Thyroid gland (tissue), 4 donors: Measurements from ENCODE around the gene TREH. TPM values are rescaled to one million over a fixed set of nuclear protein-coding genes. Genes with fewer than 3 reads are reported as not detected.

Experiments
- DNase-seq, 2 donors: peaks; one replicate each; pipeline ENCODE4 v3.0.0-alpha.2; 2019
- H3K27ac ChIP-seq, 3 donors: fragments of 200-600 bp; sonication (generic); 1 replicate in 2 of 3; 2 replicates in 1 of 3; pipeline ENCODE4 v1.5.1; 2016 to 2019; ENCODE audit warnings: mild to moderate bottlenecking in 1 of 3, moderate library complexity in 1 of 3
- H3K27me3 ChIP-seq: fragments of 200-600 bp; sonication (generic); one replicate; pipeline ENCODE4 v1.5.1; 2019
- H3K36me3 ChIP-seq, 2 donors: fragments of 200-600 bp; sonication (generic); one replicate each; pipeline ENCODE4 v1.5.1; 2016 to 2019
- H3K4me1 ChIP-seq, 2 donors: fragments of 200-600 bp; sonication (generic); one replicate each; pipeline ENCODE4 v1.5.1; 2017 to 2019
- H3K4me3 ChIP-seq, 3 donors: fragments of 200-600 bp; sonication (generic); replicated peaks in 1 of 3; 1 replicate in 2 of 3; 2 replicates in 1 of 3; pipeline ENCODE4 v1.5.1; 2016; ENCODE audit warnings: mild to moderate bottlenecking in 1 of 3
- H3K9me3 ChIP-seq: fragments of 200-600 bp; sonication (generic); one replicate; pipeline ENCODE4 v1.5.1; 2017
- CTCF ChIP-seq, 6 experiments: fragments of 200-600 bp in 3 of 6; fragments of 450-650 bp in 3 of 6; sonication (generic) in 3 of 6; IDR thresholded peaks; one replicate each; pipeline ENCODE4 v1.5.1; 2016 to 2019; ENCODE audit warnings: antibody characterized with exemption in 6 of 6, mild to moderate bottlenecking in 2 of 6, inconsistent platforms in 1 of 6, moderate library complexity in 1 of 6
- POLR2A ChIP-seq, 2 donors: fragments of 450-650 bp; IDR thresholded peaks; one replicate each; pipeline ENCODE4 v1.6.1; 2017; ENCODE audit warnings: antibody characterized with exemption in 2 of 2, mild to moderate bottlenecking in 2 of 2, moderate library complexity in 1 of 2
- WGBS, 2 donors: methylation state at CpG; one replicate each; pipeline ENCODE4 v1.1.5; 2017; 5-methylcytosine and 5-hydroxymethylcytosine counted together
- intact Hi-C: fragments of 100-400 bp; cut with DNase I; formaldehyde crosslinking; loops from one replicate; pipeline ENCODE4 v1.15.1; 2023
- total RNA-seq, 4 donors: library from RNA; depleted of rRNA; stranded (reverse); fragments of >200 nt; gene quantifications; one replicate each; pipeline ENCODE4 v1.2.3, GENCODE V29; 2016

TREH gene
- total RNA-seq, 4 donors from 2014 or later: not detected

DNA sequence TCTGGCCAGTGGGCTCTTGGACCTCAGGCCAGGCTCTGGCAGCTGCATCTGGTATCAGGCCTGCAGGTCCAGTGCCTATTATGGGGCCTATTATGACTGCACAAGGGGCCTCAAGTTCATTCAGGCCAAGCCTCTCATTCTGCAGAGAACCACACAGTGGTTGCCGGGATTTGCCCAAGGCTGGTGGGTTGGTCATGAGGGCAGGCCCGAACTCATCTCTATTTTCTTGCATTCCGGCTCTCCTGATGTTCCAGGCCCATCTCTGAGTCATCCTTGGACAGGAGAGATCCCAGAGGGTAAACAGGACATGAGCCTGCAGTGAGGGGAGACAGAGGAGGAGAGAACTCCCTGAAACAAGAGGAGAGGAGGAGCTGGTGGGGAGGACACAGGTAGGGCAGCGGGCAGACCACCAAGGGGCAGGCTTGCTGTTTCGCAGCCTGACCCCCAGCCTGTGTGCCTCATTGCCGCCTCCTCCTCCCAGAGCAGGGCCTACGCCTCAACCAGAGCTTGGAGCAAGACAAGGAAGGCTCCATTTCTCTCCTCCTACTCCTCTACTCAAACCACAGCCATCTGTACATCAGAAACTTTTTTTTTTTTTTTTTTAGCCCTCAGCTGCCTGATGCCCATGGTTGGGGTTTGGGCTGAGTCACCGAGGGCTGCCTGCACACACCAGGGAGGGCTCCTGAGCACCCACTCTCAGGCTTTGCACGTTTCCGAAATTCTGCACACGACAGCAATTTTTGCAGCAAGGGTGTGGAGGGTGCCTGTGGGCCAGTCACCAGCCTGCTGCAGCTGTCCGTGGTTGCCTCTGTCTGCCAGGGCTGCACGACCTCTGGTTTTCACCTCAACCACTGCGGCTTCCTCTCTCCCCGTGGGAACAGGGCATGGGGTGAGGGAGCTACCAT, 12.7 kb upstream of the TREH start:
- H3K27ac ChIP-seq: no peak overlapping the region
- no peak for DNase-seq
- H3K27me3 ChIP-seq: no peaks in the 10 kb centered on the region
- H3K9me3 ChIP-seq: no peaks in the 10 kb centered on the region
- intact Hi-C loops: loop anchor here (10.0 kb wide), 1 partner anchor 83 kb away; no protein-coding TSS in a partner anchor
- H3K4me1 ChIP-seq: peaks cover 5 to 13% of the 10 kb centered on the region in 2 donors
- H3K36me3 ChIP-seq: no peaks in the 10 kb centered on the region
- TF ChIP-seq POLR2A (IDR thresholded peaks at IDR 0.05): no peak
- no peak for TF ChIP-seq CTCF (IDR thresholded peaks at IDR 0.05)
- no peak overlapping the region for H3K4me3 ChIP-seq
- 82 to 86% methylated on average over 14 to 15 of the region's 15 CpGs for WGBS, 2 donors

- no peak for DNase-seq
- Histone ChIP-seq H3K27me3 (no peaks in the 10 kb centered on the region), H3K4me1 (peaks cover 5 to 13% of the 10 kb centered on the region in 2 donors), H3K4me3 (no peak overlapping the region), H3K36me3 (no peaks in the 10 kb centered on the region), H3K27ac (peak overlapping the region; percentile 53 to 79 (median 76)), H3K9me3 (no peaks in the 10 kb centered on the region)
- TF ChIP-seq POLR2A (IDR thresholded peaks at IDR 0.05) (no peak), CTCF (IDR thresholded peaks at IDR 0.05) (no peak)
- WGBS, 2 donors: 92 to 93% methylated on average over 10 to 12 of the region's 15 CpGs
- intact Hi-C loops: loop anchor here (10.0 kb wide), 1 partner anchor 84 kb away; no protein-coding TSS in a partner anchor
Measured at GRCh38 chr11:118690553-118691304, 11.3 kb upstream of the TREH start.

DNA sequence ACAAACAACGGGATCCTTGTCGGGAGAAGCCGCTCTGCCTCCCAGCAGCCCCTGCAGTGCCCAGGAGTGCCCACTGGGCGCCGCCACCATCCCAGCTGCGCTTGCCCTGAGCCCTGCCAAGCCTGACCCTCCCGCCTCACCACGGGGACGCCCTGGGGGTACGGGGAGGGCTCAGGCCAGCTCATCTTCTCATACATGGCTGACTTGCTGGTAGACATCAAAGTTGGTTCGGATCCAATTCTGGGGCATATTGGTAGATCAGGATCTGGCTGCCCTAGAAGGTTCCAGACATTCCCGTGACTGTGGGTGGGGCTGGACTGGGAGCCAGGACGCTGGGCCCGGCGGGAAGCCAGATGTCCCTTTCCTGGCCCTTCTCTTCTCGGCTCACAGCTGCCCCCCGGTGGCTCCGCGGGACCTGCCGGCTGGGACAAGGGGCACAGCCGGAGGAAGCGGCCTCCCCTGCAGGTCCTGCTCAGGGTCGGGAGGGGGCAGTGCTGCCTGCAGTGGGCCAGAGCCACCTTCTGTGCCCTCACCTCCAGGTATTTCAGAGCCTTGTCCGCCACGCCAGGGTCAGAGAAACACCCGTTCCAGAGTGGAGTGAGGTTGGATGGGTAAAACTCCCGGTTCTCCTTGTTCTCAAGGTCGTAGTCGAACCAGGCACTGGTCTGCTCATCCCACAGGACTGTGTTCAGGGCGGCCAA, 10.6 kb upstream of the TREH start:
- intact Hi-C loops: loop anchor here (5.0 to 10.0 kb wide), 2 partner anchors 85 to 267 kb away; partner anchors contain the start of gene UPK2
- WGBS, 2 donors: 0 to 27% methylated on average over 1 to 7 of the region's 30 CpGs
- DNase-seq: peak; percentile 96 to 98

GRCh38 chr11:118689503-118689851, 10.0 kb upstream of the TREH start:
- Histone ChIP-seq H3K36me3 (no peaks in the 10 kb centered on the region), H3K27ac (peak overlapping the region; percentile 53 to 79 (median 76)), H3K9me3 (no peaks in the 10 kb centered on the region), H3K4me3 (no peak overlapping the region), H3K27me3 (no peaks in the 10 kb centered on the region), H3K4me1 (peaks cover 5 to 13% of the 10 kb centered on the region in 2 donors)
- intact Hi-C loops: loop anchor here (5.0 kb wide), 1 partner anchor 268 kb away; the partner anchor contains the start of gene UPK2
- TF ChIP-seq POLR2A (IDR thresholded peaks at IDR 0.05) (no peak), CTCF (IDR thresholded peaks at IDR 0.05) (no peak)
- DNase-seq: no peak
- WGBS, 2 donors: 7% methylated on average over 9 of the region's 9 CpGs; no CpG with 5 or more reads in 1 of the 2 donors

More for the DNA sequence above, 10.6 kb upstream of the TREH start:
- peaks cover 5 to 13% of the 10 kb centered on the region in 2 donors for H3K4me1 ChIP-seq
- no peaks in the 10 kb centered on the region for H3K36me3 ChIP-seq
- H3K27me3 ChIP-seq: no peaks in the 10 kb centered on the region
- TF ChIP-seq POLR2A (IDR thresholded peaks at IDR 0.05) (peak in 1 of 2 donors; percentile 28), CTCF (IDR thresholded peaks at IDR 0.05) (peak; percentile 78 to 96 (median 93))
- H3K4me3 ChIP-seq: no peak overlapping the region
- no peaks in the 10 kb centered on the region for H3K9me3 ChIP-seq
- H3K27ac ChIP-seq: peak overlapping the region; percentile 53 to 79 (median 76)
